Measurements from ENCODE around the gene ATG14.
A peak's percentile ranks its signal among the peaks of the same experiment; 100 is the strongest.
"Not testable (repeated sequence)": the region's sequence is repeated elsewhere in the genome, so short reads cannot be mapped to it uniquely, and the experiment has no call there.

ATG14 gene, protein sequence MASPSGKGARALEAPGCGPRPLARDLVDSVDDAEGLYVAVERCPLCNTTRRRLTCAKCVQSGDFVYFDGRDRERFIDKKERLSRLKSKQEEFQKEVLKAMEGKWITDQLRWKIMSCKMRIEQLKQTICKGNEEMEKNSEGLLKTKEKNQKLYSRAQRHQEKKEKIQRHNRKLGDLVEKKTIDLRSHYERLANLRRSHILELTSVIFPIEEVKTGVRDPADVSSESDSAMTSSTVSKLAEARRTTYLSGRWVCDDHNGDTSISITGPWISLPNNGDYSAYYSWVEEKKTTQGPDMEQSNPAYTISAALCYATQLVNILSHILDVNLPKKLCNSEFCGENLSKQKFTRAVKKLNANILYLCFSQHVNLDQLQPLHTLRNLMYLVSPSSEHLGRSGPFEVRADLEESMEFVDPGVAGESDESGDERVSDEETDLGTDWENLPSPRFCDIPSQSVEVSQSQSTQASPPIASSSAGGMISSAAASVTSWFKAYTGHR

GRCh38 chr14:55411426-55412389 lies at the start of gene ATG14:
ATG14 (minus strand) TSS chr14:55411830; CDS start chr14:55411822, 8 bp downstream.
- DNase-seq, result peak; percentile 75 to 80

DNA sequence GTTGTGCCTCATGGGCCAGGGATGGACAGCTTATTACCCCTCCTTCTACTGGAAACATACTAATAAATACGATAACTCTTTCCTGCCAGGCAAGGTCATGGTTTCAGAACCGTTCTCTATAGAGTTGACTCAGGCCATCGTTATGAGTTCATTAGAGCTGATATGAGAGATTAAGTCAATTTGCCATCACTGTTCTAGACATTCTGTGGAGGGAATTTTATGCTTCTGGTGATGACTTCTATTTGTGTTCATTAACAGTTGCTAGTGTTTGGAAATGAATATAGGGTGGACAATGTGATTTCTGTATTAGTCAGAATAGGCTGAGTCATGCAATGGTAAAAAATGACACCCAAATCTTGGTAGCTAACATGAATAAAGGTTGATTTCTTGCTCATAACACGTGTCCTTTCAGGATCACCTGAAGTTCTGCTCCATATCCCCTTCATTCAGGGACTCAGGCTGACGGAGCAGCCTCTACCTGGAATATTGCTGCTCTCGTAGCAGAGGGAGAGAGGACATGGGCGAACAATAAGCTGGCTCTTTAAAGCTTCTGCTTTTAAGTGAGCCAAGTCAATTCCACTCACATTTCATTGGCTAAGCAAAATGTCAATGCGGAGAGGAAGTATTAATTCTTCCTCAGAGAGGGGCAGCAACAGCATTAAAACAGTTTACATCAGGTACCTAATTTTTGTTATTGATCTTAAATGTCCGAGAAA lies 47.3 kb upstream of the ATG14 start:
- no peak for DNase-seq

DNA sequence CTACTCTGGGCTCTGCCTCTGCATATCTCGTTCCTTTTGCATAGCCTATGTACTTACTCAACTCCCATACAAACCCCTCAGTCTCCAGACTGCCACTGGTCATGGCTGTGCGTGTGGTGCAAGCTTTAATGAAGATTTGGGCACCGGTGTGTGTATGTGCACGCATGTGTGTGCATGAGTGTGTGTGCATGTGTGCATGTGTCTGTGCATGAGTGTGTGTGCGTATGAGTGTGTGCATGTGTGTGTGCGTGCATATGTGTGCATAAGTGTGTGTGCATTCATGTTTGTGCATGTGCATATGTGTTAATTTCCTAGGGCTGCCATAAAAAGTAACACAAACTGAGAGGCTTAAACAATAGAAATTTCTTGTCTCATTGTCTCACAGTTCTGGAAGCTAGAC lies 45.9 kb upstream of the ATG14 start:
- no peak for DNase-seq

DNA sequence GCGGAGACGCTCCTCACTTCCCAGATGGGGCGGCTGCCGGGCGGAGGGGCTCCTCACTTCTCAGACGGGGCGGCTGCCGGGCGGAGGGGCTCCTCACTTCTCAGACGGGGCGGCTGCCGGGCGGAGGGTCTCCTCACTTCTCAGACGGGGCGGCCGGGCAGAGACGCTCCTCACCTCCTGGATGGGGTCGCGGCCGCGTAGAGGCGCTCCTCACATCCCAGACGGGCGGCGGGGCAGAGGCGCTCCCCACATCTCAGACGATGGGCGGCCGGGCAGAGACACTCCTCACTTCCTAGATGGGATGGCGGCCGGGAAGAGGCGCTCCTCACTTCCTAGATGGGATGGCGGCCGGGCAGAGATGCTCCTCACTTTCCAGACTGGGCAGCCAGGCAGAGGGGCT lies 44.8 kb upstream of the ATG14 start:
- DNase-seq, result not testable (repeated sequence)

- no peak for DNase-seq
These were observed 42.8 kb upstream of the ATG14 start for GRCh38 chr14:55454264-55455002.

- DNase-seq, result no peak
These were observed 40.3 kb upstream of the ATG14 start for GRCh38 chr14:55451950-55452349.

GRCh38 chr14:55451398-55451797 lies 39.8 kb upstream of the ATG14 start:
- DNase-seq, result no peak

DNA sequence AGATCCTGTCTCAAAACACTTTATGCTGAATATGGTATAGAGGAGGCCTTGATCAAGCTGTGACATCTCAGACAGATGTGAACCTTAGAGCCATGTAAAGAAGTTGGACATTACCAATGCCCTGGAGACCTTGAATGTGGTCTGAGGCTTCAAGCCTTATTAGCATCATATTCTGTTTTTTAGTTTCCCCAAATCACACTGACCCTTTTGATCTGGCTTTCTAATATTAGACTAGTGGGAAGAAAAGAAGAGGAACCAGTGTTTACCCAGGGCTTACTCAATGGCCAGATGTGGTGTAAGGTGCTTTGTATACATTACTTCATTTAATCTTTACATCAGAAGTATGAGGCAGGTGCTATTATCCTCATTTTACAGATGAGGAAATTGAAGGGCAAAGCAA lies 39.4 kb upstream of the ATG14 start:
- no peak for DNase-seq

DNA sequence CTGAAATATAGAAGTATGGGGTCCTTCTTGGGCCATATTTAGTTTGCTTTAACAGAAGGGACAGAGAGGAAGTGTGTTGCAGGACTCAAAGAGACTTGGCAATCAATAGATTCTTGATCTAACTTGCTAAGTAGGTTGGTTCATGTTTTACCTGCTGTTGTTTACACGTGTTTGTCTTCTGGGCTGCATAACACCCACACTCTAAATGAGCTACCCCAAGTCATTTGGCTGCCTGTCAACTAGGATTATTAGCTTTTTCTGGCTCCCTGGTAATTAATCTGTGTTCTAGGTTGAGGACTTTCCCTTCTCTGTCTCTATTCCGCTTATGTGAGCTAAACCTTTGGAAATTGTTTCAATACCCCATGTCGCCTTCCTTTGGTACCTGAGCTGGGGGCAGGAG lies 38.9 kb upstream of the ATG14 start:
- DNase-seq, result no peak

DNA sequence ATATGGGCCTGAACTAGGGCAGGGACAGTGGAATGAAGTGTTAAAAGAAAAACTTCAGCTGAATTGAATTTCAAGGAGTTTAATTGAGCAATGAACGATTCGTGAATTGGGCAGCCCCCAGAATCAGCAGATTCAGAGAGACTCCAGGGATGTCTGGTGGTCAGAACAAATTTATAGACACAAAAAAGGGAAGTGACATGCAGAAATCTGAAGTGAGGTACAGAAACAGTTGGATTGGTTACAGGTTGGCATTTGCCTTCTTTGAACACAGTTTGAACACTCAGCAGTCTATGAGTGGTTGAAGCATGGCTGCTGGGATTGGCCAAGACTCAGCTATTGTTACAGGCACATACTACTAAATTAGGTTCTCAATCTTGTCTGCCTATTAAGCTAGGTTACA lies 38.5 kb upstream of the ATG14 start:
- no peak for DNase-seq

DNA sequence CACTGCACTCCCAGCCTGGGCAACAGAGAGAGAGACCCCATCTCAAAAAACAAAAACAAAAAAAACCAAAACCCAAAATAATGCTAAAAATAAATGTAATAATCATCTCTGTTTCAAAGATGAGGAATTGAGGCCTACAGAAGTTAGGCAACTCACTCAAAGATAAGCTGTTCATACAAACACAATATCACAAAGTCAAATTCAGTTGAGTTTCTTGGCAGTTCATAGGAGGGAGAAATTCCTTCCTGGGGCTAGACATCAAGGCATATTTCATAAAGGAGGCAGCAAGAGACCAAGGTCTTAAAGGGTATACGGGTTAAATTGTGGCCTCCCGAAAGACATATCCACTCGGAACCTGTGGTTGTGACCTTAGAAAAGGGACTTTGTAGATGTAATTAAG lies 37.5 kb upstream of the ATG14 start:
- no peak for DNase-seq

DNA sequence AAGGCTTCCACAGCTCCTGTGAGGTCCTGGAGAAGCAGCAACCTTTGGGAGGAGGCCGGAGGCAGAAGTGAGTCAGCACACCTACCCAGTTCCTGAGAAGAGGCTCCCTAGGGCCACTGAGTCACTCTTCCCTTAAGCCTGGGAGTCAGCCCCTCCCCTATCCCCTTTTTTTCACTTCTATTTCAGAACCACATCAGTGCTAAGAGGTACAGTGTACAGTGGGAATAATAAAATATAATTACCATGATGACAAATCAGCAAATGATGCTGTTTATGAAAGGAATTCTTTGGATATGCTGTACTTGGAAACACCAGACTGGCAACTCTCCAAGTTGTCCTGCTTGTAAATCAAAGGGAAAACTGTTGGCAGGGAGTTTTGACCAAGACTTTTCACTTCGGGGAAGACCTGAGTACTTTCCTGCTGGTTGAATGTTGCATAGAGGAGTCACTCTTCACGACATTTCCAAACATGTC lies 36.5 kb upstream of the ATG14 start:
- peak; percentile 56 to 70 for DNase-seq

DNA sequence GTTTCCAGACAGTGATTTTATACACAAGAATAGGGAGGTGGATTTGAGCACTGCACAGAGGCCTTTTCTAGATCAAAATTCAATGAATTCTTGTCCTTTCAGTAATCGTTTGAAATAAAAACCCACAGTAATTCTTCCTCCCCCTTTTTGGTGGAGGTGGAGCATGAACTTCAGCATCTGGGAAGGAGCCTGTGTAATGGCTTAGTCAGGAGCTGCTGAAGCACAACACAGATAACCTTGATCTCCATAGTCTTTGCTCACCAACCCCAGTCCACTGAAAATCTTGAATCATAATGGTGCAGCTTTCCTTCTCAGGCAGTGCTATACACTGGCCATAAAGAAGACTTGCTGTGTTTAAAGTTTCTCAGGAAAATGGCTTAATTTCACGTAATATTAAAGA lies 35.2 kb upstream of the ATG14 start:
- DNase-seq, result no peak

GRCh38 chr14:55446127-55446736 lies 34.6 kb upstream of the ATG14 start:
- peak; percentile 45 to 68 for DNase-seq

DNA sequence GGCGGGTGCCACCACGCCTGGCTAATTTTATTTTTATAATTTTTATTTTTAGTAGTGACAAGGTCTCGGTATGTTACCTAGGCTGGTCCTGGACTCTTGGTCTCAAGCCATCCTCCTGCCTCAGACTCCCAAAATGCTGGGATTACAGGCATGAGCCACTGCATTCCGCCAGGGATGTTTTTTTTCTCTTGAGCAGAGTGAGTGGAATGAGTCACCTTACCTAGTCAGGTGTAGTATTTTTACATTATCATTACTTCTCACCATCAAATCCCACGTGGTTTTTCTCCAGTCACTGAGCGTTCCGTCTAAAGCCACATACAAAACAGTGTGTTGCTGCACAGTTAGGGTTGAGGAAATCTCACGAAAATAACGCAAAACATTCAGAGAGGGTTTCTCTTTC lies 29.7 kb upstream of the ATG14 start:
- no peak for DNase-seq

DNA sequence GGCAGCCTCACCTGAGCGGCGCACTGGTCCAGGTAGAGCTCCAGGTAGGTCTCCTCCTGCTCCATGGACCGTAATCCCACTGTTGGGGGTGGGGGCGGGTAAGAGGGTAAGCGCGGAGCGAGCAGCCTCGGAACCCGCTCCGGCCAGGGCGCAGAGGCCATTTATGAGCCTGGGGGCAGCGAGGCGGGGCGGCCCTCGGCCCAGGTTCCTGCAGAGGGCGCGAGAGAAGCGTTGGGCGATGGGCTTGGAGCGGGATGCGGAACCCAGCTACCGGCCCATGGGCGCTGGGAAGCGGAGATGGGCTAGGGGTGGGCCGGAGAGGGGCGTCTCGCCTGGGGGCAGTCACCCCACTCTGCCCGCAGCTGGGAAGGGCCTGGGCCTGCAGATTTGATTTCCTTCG lies 28.8 kb upstream of the ATG14 start, which contains the start of gene TBPL2:
TSS of gene TBPL2 (minus strand) at position 232 of the 400 bp plus-strand sequence. CDS start at position 65, 167 bp downstream.
- DNase-seq, result no peak

DNA sequence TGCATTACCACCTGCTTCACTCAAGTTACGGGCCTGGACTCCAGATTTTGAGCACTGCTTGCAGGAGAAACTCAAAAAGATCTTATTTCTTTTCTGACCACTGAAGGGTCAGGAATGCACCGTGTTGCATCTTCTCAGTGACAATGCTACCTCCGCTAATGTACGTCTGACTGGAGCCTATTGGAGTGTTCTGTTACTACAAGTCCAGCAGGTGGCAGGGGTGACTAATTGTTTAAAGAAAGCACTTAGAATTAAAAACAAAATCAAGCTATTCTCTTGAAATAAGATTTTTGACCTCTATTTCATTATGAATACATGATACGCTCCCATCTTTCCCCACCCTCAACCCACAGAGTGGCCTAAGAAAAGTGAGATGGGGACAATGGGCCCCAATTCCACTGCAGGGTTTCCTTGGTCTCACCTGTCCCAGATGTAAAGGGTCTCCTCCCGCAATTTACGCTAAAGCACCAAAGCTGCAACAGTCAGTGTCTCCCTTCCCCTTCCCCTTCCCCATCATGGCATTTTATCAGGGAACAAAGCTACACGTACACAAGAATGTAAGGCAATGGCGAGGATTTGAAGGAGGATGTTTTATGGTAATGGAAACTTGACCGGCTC lies 26.5 kb upstream of the ATG14 start:
- DNase-seq, result no peak

DNA sequence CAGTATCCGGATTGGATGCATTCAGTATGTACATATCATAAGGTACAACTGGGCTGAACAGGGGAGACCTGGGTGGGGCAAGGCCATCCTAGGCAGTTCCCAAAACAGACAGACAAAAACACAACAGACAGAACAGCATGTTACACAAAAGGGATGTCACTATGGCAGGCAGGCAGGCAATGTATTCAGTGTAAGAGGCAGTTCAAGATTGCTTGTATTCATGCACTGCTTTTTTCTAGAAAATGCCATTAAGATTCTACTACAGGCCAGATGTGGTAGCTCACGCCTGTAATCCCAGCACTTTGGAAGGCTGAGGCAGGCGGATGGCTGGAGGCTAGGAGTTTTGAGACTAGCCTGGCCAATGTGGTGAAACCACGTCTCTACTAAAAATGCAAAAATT lies 25.3 kb upstream of the ATG14 start:
- DNase-seq, result no peak

- no peak for DNase-seq
These were observed 24.9 kb upstream of the ATG14 start for GRCh38 chr14:55436519-55436918.

GRCh38 chr14:55434805-55435174 lies 23.2 kb upstream of the ATG14 start:
- no peak for DNase-seq

Data from activated CD4-positive, alpha-beta T cell treated with anti-CD3 and anti-CD28 coated beads, Interleukin-2, amount 50 U/mL, for 48 hours (primary cell).